CD4-positive, alpha-beta T cell (primary cell): ENCODE data around the gene PSMB2. TPM values are rescaled to one million over a fixed set of nuclear protein-coding genes. Genes with fewer than 3 reads are reported as not detected.

Experiments used
- ATAC-seq: fragments of 200-7000 bp; cut with Tn5 transposase; one replicate; pipeline ENCODE4 v1.10.0; 2022; ENCODE audit warnings: mild to moderate bottlenecking; ENCODE audit not compliant: poor library complexity
- CTCF ChIA-PET: fragments of 350-600 bp; sonication (Branson Sonifier 250); formaldehyde crosslinking; loops from one replicate; lab custom pipeline; 2021; ENCODE audit warnings: antibody characterized with exemption, inconsistent platforms; lab: Charles Lee
- POLR2A ChIA-PET: fragments of 350-600 bp; sonication (Branson Sonifier 250); formaldehyde crosslinking; loops from one replicate; lab custom pipeline; 2021; ENCODE audit warnings: antibody characterized with exemption, inconsistent platforms; lab: Charles Lee
- DNase-seq, 14 experiments: peaks; one replicate each; pipeline ENCODE4 v3.0.0-alpha.2; 2013 to 2020; ENCODE audit warnings: mixed read lengths in 2 of 14
- H3K27ac ChIP-seq, 2 donors: one replicate each; pipeline versions ENCODE4 v1.5.1 to v1.7.0; 2013; ENCODE audit warnings: low read length in 2 of 2, low read depth in 1 of 2, mild to moderate bottlenecking in 1 of 2
- H3K27me3 ChIP-seq, 2 experiments: 1 replicate in 1 of 2; 2 replicates in 1 of 2; pipeline versions ENCODE4 v1.6.1 to v1.7.0; 2013; ENCODE audit warnings: low read length in 2 of 2, control low read depth in 1 of 2, mild to moderate bottlenecking in 1 of 2, moderate library complexity in 1 of 2; ENCODE audit not compliant: insufficient read depth in 2 of 2, control insufficient read depth in 1 of 2
- H3K36me3 ChIP-seq: one replicate; pipeline ENCODE4 v1.6.1; 2013; ENCODE audit warnings: low read length, control low read depth; ENCODE audit not compliant: insufficient read depth
- H3K4me1 ChIP-seq: one replicate; pipeline ENCODE4 v1.6.1; 2013; ENCODE audit warnings: low read length, control low read depth; ENCODE audit not compliant: insufficient read depth
- H3K4me3 ChIP-seq: one replicate; pipeline ENCODE4 v1.5.1; 2013; ENCODE audit warnings: mild to moderate bottlenecking, low read length, moderate library complexity
- H3K9me3 ChIP-seq, 2 experiments: 1 replicate in 1 of 2; 2 replicates in 1 of 2; pipeline versions ENCODE4 v1.6.1 to v1.7.0; 2013; ENCODE audit warnings: low read length in 2 of 2, mild to moderate bottlenecking in 2 of 2, control low read depth in 1 of 2, moderate library complexity in 1 of 2; ENCODE audit not compliant: control insufficient read depth in 1 of 2, insufficient read depth in 1 of 2
- H3K27ac Mint-ChIP-seq: one replicate; pipeline ENCODE4 v1.8.0; 2020; ENCODE audit warnings: mixed read lengths
- H3K27me3 Mint-ChIP-seq: one replicate; pipeline ENCODE4 v1.8.0; 2021; ENCODE audit warnings: mixed read lengths
- H3K36me3 Mint-ChIP-seq: one replicate; pipeline ENCODE4 v1.8.0; 2021; ENCODE audit warnings: low read depth, mixed read lengths
- H3K4me1 Mint-ChIP-seq: one replicate; pipeline ENCODE4 v1.8.0; 2021; ENCODE audit warnings: low read depth, mixed read lengths
- H3K4me3 Mint-ChIP-seq: one replicate; pipeline ENCODE4 v1.8.0; 2020; ENCODE audit warnings: mild to moderate bottlenecking, mixed read lengths
- H3K9me3 Mint-ChIP-seq: one replicate; pipeline ENCODE4 v1.8.0; 2020; ENCODE audit warnings: mixed read lengths
- CTCF ChIP-seq: fragments of 200-600 bp; IDR thresholded peaks from one replicate; pipeline ENCODE4 v1.8.0; 2022; ENCODE audit warnings: antibody characterized with exemption, mild to moderate bottlenecking
- intact Hi-C, 2 experiments: fragments of 100-400 bp; cut with DNase I in 1 of 2; cut with micrococcal nuclease in 1 of 2; formaldehyde crosslinking; loops; one replicate each; pipeline versions ENCODE4 v1.15.1 to v1.9.0; 2023 to 2025; cut with DNase I, micrococcal nuclease
- total RNA-seq, 174 experiments: library from RNA in 2 of 174; stranded (reverse) in 2 of 174; gene quantifications; one replicate each; pipeline ENCODE4 v1.2.3 and lab custom pipeline; 2021 to 2026

The PSMB2 gene
- total RNA-seq, 2 experiments from 2014 or later = 34.0 to 35.3 TPM

- Histone ChIP-seq H3K4me3 (no peak overlapping the region), H3K4me1 (no peaks in the 10 kb centered on the region), H3K27me3 (peaks cover 0 to 4% of the 10 kb centered on the region in 2 experiments), H3K27ac (no peak overlapping the region), H3K9me3 (no peaks in the 10 kb centered on the region), H3K36me3 (no peaks in the 10 kb centered on the region)
- DNase-seq (no peak), ATAC-seq (no peak)
- H3K36me3 Mint-ChIP-seq = no peaks in the 10 kb centered on the region
- ChIA-PET POLR2A (no interaction called here), CTCF (no interaction called here)
- no peaks in the 10 kb centered on the region for H3K4me1 Mint-ChIP-seq
- no peak overlapping the region for H3K27ac Mint-ChIP-seq
- H3K27me3 Mint-ChIP-seq = peaks cover 11% of the 10 kb centered on the region
- H3K4me3 Mint-ChIP-seq = no peak overlapping the region
- H3K9me3 Mint-ChIP-seq = no peaks in the 10 kb centered on the region
- intact Hi-C loops = loop anchor here in 1 of 2 experiments (5.0 kb wide), 1 partner anchor 46 kb away; no protein-coding TSS in a partner anchor
- no peak for TF ChIP-seq CTCF
These were observed 22.1 kb upstream of the PSMB2 start for GRCh38 chr1:35663434-35663833.

GRCh38 chr1:35661474-35661795 is 20.1 kb upstream of the PSMB2 start:
- no peak overlapping the region for H3K27ac ChIP-seq
- POLR2A ChIA-PET = no interaction called here
- CTCF ChIA-PET = no interaction called here
- no peaks in the 10 kb centered on the region for H3K4me1 ChIP-seq
- no peak for ATAC-seq
- H3K4me3 ChIP-seq = no peak overlapping the region
- H3K4me1 Mint-ChIP-seq = no peaks in the 10 kb centered on the region
- peaks cover 0 to 4% of the 10 kb centered on the region in 2 experiments for H3K27me3 ChIP-seq
- H3K36me3 Mint-ChIP-seq = no peaks in the 10 kb centered on the region
- no peak for DNase-seq
- intact Hi-C loops = loop anchor here in 1 of 2 experiments (5.0 kb wide), 1 partner anchor 44 kb away; no protein-coding TSS in a partner anchor
- peaks cover 2% of the 10 kb centered on the region for H3K27me3 Mint-ChIP-seq
- H3K9me3 Mint-ChIP-seq = no peaks in the 10 kb centered on the region
- no peak overlapping the region for H3K4me3 Mint-ChIP-seq
- no peaks in the 10 kb centered on the region for H3K9me3 ChIP-seq
- H3K36me3 ChIP-seq = no peaks in the 10 kb centered on the region
- H3K27ac Mint-ChIP-seq = no peak overlapping the region
- no peak for TF ChIP-seq CTCF

- no peak for TF ChIP-seq CTCF
- no peak overlapping the region for H3K27ac Mint-ChIP-seq
- ATAC-seq (no peak), DNase-seq (no peak)
- H3K4me1 Mint-ChIP-seq = no peaks in the 10 kb centered on the region
- no peaks in the 10 kb centered on the region for H3K27me3 Mint-ChIP-seq
- Histone ChIP-seq H3K9me3 (no peaks in the 10 kb centered on the region), H3K27me3 (no peaks in the 10 kb centered on the region), H3K4me1 (no peaks in the 10 kb centered on the region), H3K27ac (no peak overlapping the region), H3K36me3 (no peaks in the 10 kb centered on the region), H3K4me3 (no peak overlapping the region)
- intact Hi-C loops = loop anchor here in 1 of 2 experiments (5.0 kb wide), 1 partner anchor 44 kb away; no protein-coding TSS in a partner anchor
- ChIA-PET CTCF (no interaction called here), POLR2A (no interaction called here)
- H3K4me3 Mint-ChIP-seq = no peak overlapping the region
- no peaks in the 10 kb centered on the region for H3K36me3 Mint-ChIP-seq
- no peaks in the 10 kb centered on the region for H3K9me3 Mint-ChIP-seq
These were observed 19.5 kb upstream of the PSMB2 start for GRCh38 chr1:35660581-35661473.
